HG02763 (cell line): ENCODE measurements around the gene TPM3.
"Not testable (repeated sequence)": the region's sequence is repeated elsewhere in the genome, so short reads cannot be mapped to it uniquely, and the experiment has no call there.

Source experiments
- ATAC-seq: cut with Tn5 transposase; IDR thresholded peaks from one replicate; pipeline ENCODE4 v1.9.1; 2021; ENCODE audit warnings: mild to moderate bottlenecking, moderate library complexity; ENCODE audit not compliant: unreplicated experiment

Gene TPM3

GRCh38 chr1:154191990-154192461 lies at the start of gene TPM3:
Gene TPM3, minus strand, starts transcription at chr1:154192100. Its CDS starts 82 bp downstream, at chr1:154192018.
- no peak for ATAC-seq

GRCh38 chr1:154240294-154240833 lies 48.5 kb upstream of the TPM3 start:
- ATAC-seq = no peak

- no peak for ATAC-seq
Measured at GRCh38 chr1:154239491-154239890, 47.6 kb upstream of the TPM3 start.

GRCh38 chr1:154237880-154238506 lies 46.1 kb upstream of the TPM3 start:
- ATAC-seq = no peak

GRCh38 chr1:154237435-154237834 lies 45.5 kb upstream of the TPM3 start:
- ATAC-seq = no peak

GRCh38 chr1:154236855-154237254 lies 45.0 kb upstream of the TPM3 start:
- ATAC-seq = no peak

- not testable (repeated sequence) for ATAC-seq
Measured at GRCh38 chr1:154233127-154233526, 41.2 kb upstream of the TPM3 start.

GRCh38 chr1:154231112-154231511 lies 39.2 kb upstream of the TPM3 start:
- ATAC-seq = not testable (repeated sequence)

GRCh38 chr1:154225370-154225769 lies 33.5 kb upstream of the TPM3 start:
- no peak for ATAC-seq

GRCh38 chr1:154223621-154224020 lies 31.7 kb upstream of the TPM3 start:
- ATAC-seq = no peak

- ATAC-seq = no peak
Measured at GRCh38 chr1:154222918-154223317, 31.0 kb upstream of the TPM3 start.

GRCh38 chr1:154222518-154222917 lies 30.6 kb upstream of the TPM3 start:
- ATAC-seq = no peak

GRCh38 chr1:154221278-154222001 lies 29.5 kb upstream of the TPM3 start:
- ATAC-seq = no peak

GRCh38 chr1:154220970-154221277 lies 29.0 kb upstream of the TPM3 start:
- ATAC-seq = no peak

GRCh38 chr1:154220071-154220969 lies 28.4 kb upstream of the TPM3 start, which contains the start of gene UBAP2L:
Gene UBAP2L, plus strand, starts transcription at chr1:154220955. Its CDS starts 4,169 bp downstream, at chr1:154225124.
- ATAC-seq = peak; percentile 92

- no peak for ATAC-seq
Measured at GRCh38 chr1:154219541-154219940, 27.6 kb upstream of the TPM3 start.

GRCh38 chr1:154218545-154218944 lies 26.6 kb upstream of the TPM3 start:
- no peak for ATAC-seq

- no peak for ATAC-seq
Measured at GRCh38 chr1:154213274-154213673, 21.4 kb upstream of the TPM3 start.

- no peak for ATAC-seq
Measured at GRCh38 chr1:154212083-154212482, 20.2 kb upstream of the TPM3 start.

GRCh38 chr1:154208677-154209388 lies 16.9 kb upstream of the TPM3 start:
- ATAC-seq = no peak

GRCh38 chr1:154207262-154207661 lies 15.4 kb upstream of the TPM3 start:
- ATAC-seq = no peak
